T-helper 17 cell (primary cell): Measurements from ENCODE around the gene MAN1C1. TPM values are rescaled to one million over a fixed set of nuclear protein-coding genes. Genes with fewer than 3 reads are reported as not detected.
A peak's percentile ranks its signal among the peaks of the same experiment; 100 is the strongest.
"Not testable (repeated sequence)": the region's sequence is repeated elsewhere in the genome, so short reads cannot be mapped to it uniquely, and the experiment has no call there.

Source experiments
- ATAC-seq: fragments of 150-1000 bp; cut with Tn5 transposase; 2 replicates; pipeline ENCODE4 v1.10.0; 2021; ENCODE audit warnings: mild to moderate bottlenecking, moderate library complexity
- DNase-seq, 3 donors: peaks; one replicate each; pipeline versions ENCODE4 v3.0.0 to v3.0.0-alpha.2; 2020 to 2021
- H3K9me3 ChIP-seq: one replicate; pipeline ENCODE4 v1.7.0; 2013; ENCODE audit warnings: low read length, mild to moderate bottlenecking; ENCODE audit not compliant: control insufficient read depth, poor library complexity, severe bottlenecking
- H3K27ac Mint-ChIP-seq: one replicate; pipeline ENCODE4 v1.8.0; 2022; ENCODE audit warnings: mild to moderate bottlenecking, moderate library complexity, mixed read lengths
- H3K27me3 Mint-ChIP-seq: one replicate; pipeline ENCODE4 v1.8.0; 2022; ENCODE audit warnings: mixed read lengths
- H3K36me3 Mint-ChIP-seq: one replicate; pipeline ENCODE4 v1.8.0; 2022; ENCODE audit warnings: low read depth, mixed read lengths
- H3K4me1 Mint-ChIP-seq: one replicate; pipeline ENCODE4 v1.8.0; 2022; ENCODE audit warnings: mild to moderate bottlenecking, mixed read lengths
- H3K4me3 Mint-ChIP-seq: one replicate; pipeline ENCODE4 v1.8.0; 2022; ENCODE audit warnings: mild to moderate bottlenecking, moderate library complexity, mixed read lengths
- total RNA-seq, 4 donors: library from RNA in 2 of 4; stranded (reverse) in 2 of 4; gene quantifications; one replicate each; pipeline ENCODE4 v1.2.3 and lab custom pipeline; 2022 to 2026

Gene MAN1C1
- total RNA-seq, 2 donors from 2014 or later = 16.9 to 27.3 TPM

GRCh38 chr1:25575191-25575590, 41.4 kb upstream of the MAN1C1 start:
- H3K27me3 Mint-ChIP-seq = no peaks in the 10 kb centered on the region
- H3K27ac Mint-ChIP-seq = no peak overlapping the region
- peaks cover 20% of the 10 kb centered on the region for H3K4me1 Mint-ChIP-seq
- peaks cover 2% of the 10 kb centered on the region for H3K36me3 Mint-ChIP-seq
- no peaks in the 10 kb centered on the region for H3K9me3 ChIP-seq
- no peak for ATAC-seq
- no peak overlapping the region for H3K4me3 Mint-ChIP-seq
- no peak for DNase-seq

- Mint-ChIP-seq H3K4me3 (no peak overlapping the region), H3K36me3 (peaks cover 2% of the 10 kb centered on the region), H3K27ac (no peak overlapping the region), H3K27me3 (no peaks in the 10 kb centered on the region), H3K4me1 (peaks cover 23% of the 10 kb centered on the region)
- DNase-seq (no peak), ATAC-seq (no peak)
- H3K9me3 ChIP-seq = no peaks in the 10 kb centered on the region
These were observed 40.0 kb upstream of the MAN1C1 start for GRCh38 chr1:25576459-25577133.

- no peaks in the 10 kb centered on the region for H3K27me3 Mint-ChIP-seq
- ATAC-seq = no peak
- H3K9me3 ChIP-seq = no peaks in the 10 kb centered on the region
- H3K4me3 Mint-ChIP-seq = no peak overlapping the region
- H3K36me3 Mint-ChIP-seq = peaks cover 2% of the 10 kb centered on the region
- no peak for DNase-seq
- H3K4me1 Mint-ChIP-seq = peaks cover 19% of the 10 kb centered on the region
- H3K27ac Mint-ChIP-seq = peak overlapping the region; percentile 43
These were observed 39.3 kb upstream of the MAN1C1 start for GRCh38 chr1:25577134-25577920.

- H3K9me3 ChIP-seq = no peaks in the 10 kb centered on the region
- DNase-seq = no peak
- ATAC-seq = no peak
- Mint-ChIP-seq H3K4me1 (peaks cover 11% of the 10 kb centered on the region), H3K36me3 (peaks cover 2% of the 10 kb centered on the region), H3K27ac (no peak overlapping the region), H3K4me3 (no peak overlapping the region), H3K27me3 (no peaks in the 10 kb centered on the region)
These were observed 37.0 kb upstream of the MAN1C1 start for GRCh38 chr1:25579292-25580252.

- ATAC-seq = no peak
- Mint-ChIP-seq H3K4me3 (no peak overlapping the region), H3K4me1 (peaks cover 15% of the 10 kb centered on the region), H3K36me3 (peaks cover 2% of the 10 kb centered on the region), H3K27me3 (no peaks in the 10 kb centered on the region), H3K27ac (no peak overlapping the region)
- H3K9me3 ChIP-seq = no peaks in the 10 kb centered on the region
- no peak for DNase-seq
These were observed 35.7 kb upstream of the MAN1C1 start for GRCh38 chr1:25580927-25581326.

GRCh38 chr1:25581764-25582163, 34.8 kb upstream of the MAN1C1 start:
- Mint-ChIP-seq H3K4me3 (no peak overlapping the region), H3K4me1 (peaks cover 15% of the 10 kb centered on the region), H3K27ac (no peak overlapping the region), H3K27me3 (no peaks in the 10 kb centered on the region), H3K36me3 (peaks cover 2% of the 10 kb centered on the region)
- ATAC-seq (no peak), DNase-seq (no peak)
- no peaks in the 10 kb centered on the region for H3K9me3 ChIP-seq

GRCh38 chr1:25583519-25584370, 32.8 kb upstream of the MAN1C1 start:
- DNase-seq (no peak), ATAC-seq (no peak)
- Mint-ChIP-seq H3K4me1 (peaks cover 15% of the 10 kb centered on the region), H3K4me3 (no peak overlapping the region), H3K27me3 (no peaks in the 10 kb centered on the region), H3K27ac (no peak overlapping the region), H3K36me3 (no peaks in the 10 kb centered on the region)
- no peaks in the 10 kb centered on the region for H3K9me3 ChIP-seq

GRCh38 chr1:25586181-25586588, 30.4 kb upstream of the MAN1C1 start:
- ATAC-seq = no peak
- H3K4me3 Mint-ChIP-seq = no peak overlapping the region
- H3K4me1 Mint-ChIP-seq = peaks cover 18% of the 10 kb centered on the region
- H3K36me3 Mint-ChIP-seq = no peaks in the 10 kb centered on the region
- no peaks in the 10 kb centered on the region for H3K9me3 ChIP-seq
- H3K27me3 Mint-ChIP-seq = no peaks in the 10 kb centered on the region
- no peak for DNase-seq
- H3K27ac Mint-ChIP-seq = no peak overlapping the region

- peak overlapping the region; percentile 31 for H3K4me3 Mint-ChIP-seq
- peak overlapping the region; percentile 34 for H3K27ac Mint-ChIP-seq
- H3K4me1 Mint-ChIP-seq = peaks cover 18% of the 10 kb centered on the region
- H3K36me3 Mint-ChIP-seq = no peaks in the 10 kb centered on the region
- no peaks in the 10 kb centered on the region for H3K9me3 ChIP-seq
- H3K27me3 Mint-ChIP-seq = no peaks in the 10 kb centered on the region
- no peak for ATAC-seq
- no peak for DNase-seq
These were observed 29.3 kb upstream of the MAN1C1 start for GRCh38 chr1:25587290-25587689.

GRCh38 chr1:25588224-25588623, 28.4 kb upstream of the MAN1C1 start:
- H3K27me3 Mint-ChIP-seq, H3K9me3 ChIP-seq, ATAC-seq, DNase-seq, H3K27ac Mint-ChIP-seq, H3K4me3 Mint-ChIP-seq, H3K36me3 Mint-ChIP-seq: not testable (repeated sequence)
- peaks cover 18% of the 10 kb centered on the region for H3K4me1 Mint-ChIP-seq

GRCh38 chr1:25588786-25589185, 27.8 kb upstream of the MAN1C1 start:
- H3K36me3 Mint-ChIP-seq, ATAC-seq, H3K27me3 Mint-ChIP-seq, DNase-seq, H3K27ac Mint-ChIP-seq, H3K9me3 ChIP-seq, H3K4me3 Mint-ChIP-seq: not testable (repeated sequence)
- peaks cover 13% of the 10 kb centered on the region for H3K4me1 Mint-ChIP-seq

GRCh38 chr1:25590096-25590824, 26.3 kb upstream of the MAN1C1 start:
- ATAC-seq (no peak), DNase-seq (no peak)
- Mint-ChIP-seq H3K4me1 (peaks cover 9% of the 10 kb centered on the region), H3K27ac (no peak overlapping the region), H3K36me3 (no peaks in the 10 kb centered on the region), H3K4me3 (no peak overlapping the region), H3K27me3 (no peaks in the 10 kb centered on the region)
- H3K9me3 ChIP-seq = no peaks in the 10 kb centered on the region
